DND-41 (cell line): ENCODE results near the gene SENP6.
"Not testable (repeated sequence)": the region's sequence is repeated elsewhere in the genome, so short reads cannot be mapped to it uniquely, and the experiment has no call there.

Source experiments
- ATAC-seq: fragments of 200-7000 bp; cut with Tn5 transposase; 3 replicates; pipeline ENCODE4 v1.9.1; 2021; ENCODE audit warnings: low read depth; ENCODE audit not compliant: insufficient read depth
- DNase-seq: peaks from one replicate; pipeline ENCODE4 v3.0.0-alpha.2; 2020
- H2AFZ ChIP-seq: 2 replicates; pipeline ENCODE4 v1.6.0; 2012; ENCODE audit warnings: low read depth, low read length
- H3K27ac ChIP-seq: 2 replicates; pipeline ENCODE4 v1.5.1; 2012; ENCODE audit warnings: low read length, inconsistent platforms
- H3K27me3 ChIP-seq: fragments of 200-600 bp; sonication (generic); 2 replicates; pipeline ENCODE4 v1.6.0; 2012; ENCODE audit warnings: low read length, mild to moderate bottlenecking, inconsistent platforms; ENCODE audit not compliant: insufficient read depth, poor library complexity
- H3K36me3 ChIP-seq: 2 replicates; pipeline ENCODE4 v1.5.1; 2012; ENCODE audit warnings: low read length, inconsistent platforms; ENCODE audit not compliant: insufficient read depth
- H3K4me1 ChIP-seq: 2 replicates; pipeline ENCODE4 v1.5.1; 2012; ENCODE audit warnings: mild to moderate bottlenecking, low read length; ENCODE audit not compliant: insufficient read depth
- H3K4me2 ChIP-seq: 2 replicates; pipeline ENCODE4 v1.6.0; 2012; ENCODE audit warnings: mild to moderate bottlenecking, moderate library complexity, low read length, inconsistent platforms; ENCODE audit not compliant: insufficient read depth
- H3K4me3 ChIP-seq, 2 experiments: fragments of 200-600 bp in 1 of 2; shearing (Covaris generic) in 1 of 2; 2 replicates each; pipeline ENCODE4 v1.5.1; 2012 to 2016; ENCODE audit warnings: inconsistent platforms in 2 of 2, low read length in 2 of 2, mild to moderate bottlenecking in 2 of 2, low read depth in 1 of 2, moderate library complexity in 1 of 2
- H3K79me2 ChIP-seq: 2 replicates; pipeline ENCODE4 v1.6.0; 2012; ENCODE audit warnings: low read length, inconsistent platforms; ENCODE audit not compliant: insufficient read depth
- H3K9ac ChIP-seq: 2 replicates; pipeline ENCODE4 v1.6.0; 2012; ENCODE audit warnings: low read depth, mild to moderate bottlenecking, inconsistent platforms, low read length, moderate library complexity
- H3K9me3 ChIP-seq: 2 replicates; pipeline ENCODE4 v1.5.1; 2012; ENCODE audit warnings: low read length, moderate library complexity, mild to moderate bottlenecking, inconsistent platforms; ENCODE audit not compliant: insufficient read depth, severe bottlenecking
- H4K20me1 ChIP-seq: 2 replicates; pipeline ENCODE4 v1.6.0; 2012; ENCODE audit warnings: low read length; ENCODE audit not compliant: insufficient read depth
- CTCF ChIP-seq: IDR thresholded peaks from 2 replicates; pipeline ENCODE4 v1.5.1; 2012; ENCODE audit warnings: borderline replicate concordance, low read length, moderate library complexity, mild to moderate bottlenecking; ENCODE audit not compliant: poor library complexity, severe bottlenecking; ENCODE audit errors: extremely low read depth
- EZH2 ChIP-seq: IDR thresholded peaks from 3 replicates; pipeline ENCODE4 v1.6.1; 2012; ENCODE audit warnings: borderline replicate concordance, low read depth, mild to moderate bottlenecking, moderate library complexity, low read length, inconsistent platforms; ENCODE audit not compliant: severe bottlenecking

SENP6 gene

GRCh38 chr6:75568965-75569364 is 32.7 kb upstream of the SENP6 start:
- Histone ChIP-seq H3K27ac (no peak overlapping the region), H2AFZ (no peak overlapping the region), H3K9me3 (peaks cover 13% of the 10 kb centered on the region), H3K36me3 (no peaks in the 10 kb centered on the region), H4K20me1 (no peaks in the 10 kb centered on the region), H3K79me2 (no peaks in the 10 kb centered on the region), H3K27me3 (no peaks in the 10 kb centered on the region), H3K9ac (no peak overlapping the region), H3K4me3 (no peak overlapping the region), H3K4me2 (no peak overlapping the region), H3K4me1 (no peaks in the 10 kb centered on the region)
- DNase-seq (no peak), ATAC-seq (no peak)
- no peak for TF ChIP-seq CTCF
- TF ChIP-seq EZH2: no peak

- not testable (repeated sequence) for H3K4me1 ChIP-seq, H3K79me2 ChIP-seq, H3K27me3 ChIP-seq, H3K4me3 ChIP-seq, DNase-seq, H3K36me3 ChIP-seq, ATAC-seq, H3K9ac ChIP-seq, H2AFZ ChIP-seq, H4K20me1 ChIP-seq, H3K27ac ChIP-seq, H3K4me2 ChIP-seq
- peaks cover 13% of the 10 kb centered on the region for H3K9me3 ChIP-seq
Measured at GRCh38 chr6:75570671-75571070, 31.0 kb upstream of the SENP6 start.

GRCh38 chr6:75572072-75572471 is 29.6 kb upstream of the SENP6 start:
- H3K4me2 ChIP-seq: no peak overlapping the region
- TF ChIP-seq CTCF (no peak), EZH2 (no peak)
- no peak overlapping the region for H2AFZ ChIP-seq
- peaks cover 4% of the 10 kb centered on the region for H3K9me3 ChIP-seq
- no peaks in the 10 kb centered on the region for H3K4me1 ChIP-seq
- H3K27me3 ChIP-seq: no peaks in the 10 kb centered on the region
- H4K20me1 ChIP-seq: no peaks in the 10 kb centered on the region
- H3K9ac ChIP-seq: no peak overlapping the region
- DNase-seq (no peak), ATAC-seq (no peak)
- no peak overlapping the region for H3K27ac ChIP-seq
- H3K4me3 ChIP-seq: no peak overlapping the region
- no peaks in the 10 kb centered on the region for H3K79me2 ChIP-seq
- no peaks in the 10 kb centered on the region for H3K36me3 ChIP-seq

- TF ChIP-seq EZH2: no peak
- no peak for TF ChIP-seq CTCF
- Histone ChIP-seq H3K4me3 (no peak overlapping the region), H3K9ac (no peak overlapping the region), H3K79me2 (no peaks in the 10 kb centered on the region), H3K4me2 (no peak overlapping the region), H2AFZ (no peak overlapping the region), H4K20me1 (no peaks in the 10 kb centered on the region), H3K4me1 (no peaks in the 10 kb centered on the region), H3K36me3 (no peaks in the 10 kb centered on the region), H3K27ac (no peak overlapping the region), H3K9me3 (no peaks in the 10 kb centered on the region), H3K27me3 (no peaks in the 10 kb centered on the region)
- ATAC-seq (peak; percentile 45; the same call in 2 of the 3 replicates), DNase-seq (no peak)
Measured at GRCh38 chr6:75579951-75580350, 21.7 kb upstream of the SENP6 start.
